Measurements from ENCODE around the gene MMP23B. TPM values are rescaled to one million over a fixed set of nuclear protein-coding genes. Genes with fewer than 3 reads are reported as not detected.

MMP23B gene
- total and polyA plus RNA-seq, 11 donors = 10.4 to 128 (median 59.0) TPM

DNA sequence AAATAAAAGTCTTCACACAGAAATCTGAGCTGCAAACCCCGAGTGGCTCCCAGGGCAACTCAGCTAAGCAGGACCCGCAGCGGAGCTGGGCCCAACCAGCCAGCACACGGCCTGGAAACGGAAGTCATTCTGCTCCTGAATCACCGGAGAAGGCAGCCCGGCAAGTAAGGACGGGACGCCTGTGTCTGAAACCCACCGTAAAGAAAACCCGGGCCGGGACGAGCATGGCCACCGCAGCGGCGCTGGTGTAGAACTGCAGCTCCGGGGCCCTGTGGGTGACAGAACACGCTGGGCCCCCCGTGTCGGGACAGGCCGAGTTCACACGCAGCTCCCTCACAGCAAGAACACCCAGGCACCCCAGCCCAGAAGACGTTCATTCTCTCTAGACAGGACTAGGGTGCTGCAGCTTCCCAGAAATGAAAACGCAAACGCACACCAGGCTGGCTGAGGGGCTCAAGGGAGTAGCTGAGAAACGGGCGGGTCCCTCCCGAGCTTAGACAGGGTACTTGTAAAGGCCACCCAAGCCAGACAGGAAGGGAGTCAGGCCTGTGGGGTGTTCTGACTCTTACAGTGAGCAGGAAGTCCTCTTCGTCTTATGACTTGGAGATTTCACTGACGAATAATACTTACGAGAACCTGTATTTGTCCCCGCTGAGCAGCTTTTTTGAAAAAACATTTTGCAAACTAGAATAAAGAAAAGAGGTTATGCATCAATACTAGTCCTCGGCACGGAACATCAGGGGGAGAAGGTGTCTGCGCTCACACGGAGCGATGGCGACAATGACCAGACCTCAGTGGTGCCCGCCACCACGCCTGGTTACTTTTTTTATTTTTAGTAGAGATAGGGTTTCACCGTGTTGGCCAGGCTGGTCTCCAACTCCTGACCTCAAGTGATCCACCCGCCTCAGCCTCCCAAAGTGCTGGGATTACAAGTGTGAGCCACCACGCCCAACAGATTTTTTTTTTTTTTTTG, 37.8 kb downstream of the MMP23B start:
- ATAC-seq = peak; percentile 65 to 89 (median 72)
- TF ChIP-seq POLR2A (IDR thresholded peaks at IDR 0.05) = no peak
- TF ChIP-seq, protein P1, sequence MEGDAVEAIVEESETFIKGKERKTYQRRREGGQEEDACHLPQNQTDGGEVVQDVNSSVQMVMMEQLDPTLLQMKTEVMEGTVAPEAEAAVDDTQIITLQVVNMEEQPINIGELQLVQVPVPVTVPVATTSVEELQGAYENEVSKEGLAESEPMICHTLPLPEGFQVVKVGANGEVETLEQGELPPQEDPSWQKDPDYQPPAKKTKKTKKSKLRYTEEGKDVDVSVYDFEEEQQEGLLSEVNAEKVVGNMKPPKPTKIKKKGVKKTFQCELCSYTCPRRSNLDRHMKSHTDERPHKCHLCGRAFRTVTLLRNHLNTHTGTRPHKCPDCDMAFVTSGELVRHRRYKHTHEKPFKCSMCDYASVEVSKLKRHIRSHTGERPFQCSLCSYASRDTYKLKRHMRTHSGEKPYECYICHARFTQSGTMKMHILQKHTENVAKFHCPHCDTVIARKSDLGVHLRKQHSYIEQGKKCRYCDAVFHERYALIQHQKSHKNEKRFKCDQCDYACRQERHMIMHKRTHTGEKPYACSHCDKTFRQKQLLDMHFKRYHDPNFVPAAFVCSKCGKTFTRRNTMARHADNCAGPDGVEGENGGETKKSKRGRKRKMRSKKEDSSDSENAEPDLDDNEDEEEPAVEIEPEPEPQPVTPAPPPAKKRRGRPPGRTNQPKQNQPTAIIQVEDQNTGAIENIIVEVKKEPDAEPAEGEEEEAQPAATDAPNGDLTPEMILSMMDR (IDR thresholded peaks at IDR 0.05) = no peak
- peak in 3 of 5 donors; percentile 42 to 62 (median 54) for DNase-seq
- WGBS, 4 donors = 72 to 84% (median 82%) methylated on average over 41 to 43 of the region's 43 CpGs
- no peaks in the 10 kb centered on the region for H3K9me3 ChIP-seq
- peaks cover 0 to 8% (median 0%) of the 10 kb centered on the region in 12 donors for H3K4me1 ChIP-seq
- peak overlapping the region; percentile 21 to 91 (median 79) for H3K27ac ChIP-seq
- H3K36me3 ChIP-seq = peaks cover 0 to 86% (median 69%) of the 10 kb centered on the region in 9 donors
- intact Hi-C loops (cut with DNase I) = no loop called here
- peak overlapping the region in 7 of 12 donors; percentile 15 to 38 (median 26) for H3K4me3 ChIP-seq
- H3K27me3 ChIP-seq = no peaks in the 10 kb centered on the region

DNA sequence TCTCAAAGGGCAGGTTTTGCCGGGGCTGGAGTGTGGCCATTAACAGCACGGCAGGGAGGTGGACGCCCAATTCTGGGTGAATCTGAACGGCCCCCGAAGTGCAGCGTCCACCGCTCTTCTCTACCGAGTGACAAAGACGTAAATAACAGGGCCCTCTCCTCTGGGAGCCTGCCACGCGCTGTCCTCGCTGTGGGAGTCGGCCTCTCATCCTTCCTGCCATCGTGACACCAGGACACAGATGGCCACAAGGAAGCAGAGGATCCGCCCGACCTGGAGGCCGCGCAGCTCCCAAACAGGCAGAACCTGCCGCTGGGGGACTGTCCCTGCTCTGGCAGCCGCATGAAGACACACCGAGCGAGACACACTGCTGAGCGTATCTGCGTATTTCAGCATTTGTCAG, 38.9 kb downstream of the MMP23B start:
- Histone ChIP-seq H3K4me1 (peaks cover 0 to 8% (median 0%) of the 10 kb centered on the region in 12 donors), H3K4me3 (no peak overlapping the region), H3K36me3 (peaks cover 0 to 76% (median 58%) of the 10 kb centered on the region in 9 donors), H3K27me3 (no peaks in the 10 kb centered on the region), H3K9me3 (no peaks in the 10 kb centered on the region), H3K27ac (peak overlapping the region in 6 of 12 donors; percentile 80 to 91 (median 84))
- ATAC-seq = peak in 1 of 4 donors; percentile 10
- intact Hi-C loops (cut with DNase I) = no loop called here
- no peak for DNase-seq
- WGBS, 4 donors = 70 to 81% (median 79%) methylated on average over 24 of the region's 24 CpGs
- TF ChIP-seq, protein P1 (IDR thresholded peaks at IDR 0.05) = no peak
- no peak for TF ChIP-seq POLR2A (IDR thresholded peaks at IDR 0.05)

DNA sequence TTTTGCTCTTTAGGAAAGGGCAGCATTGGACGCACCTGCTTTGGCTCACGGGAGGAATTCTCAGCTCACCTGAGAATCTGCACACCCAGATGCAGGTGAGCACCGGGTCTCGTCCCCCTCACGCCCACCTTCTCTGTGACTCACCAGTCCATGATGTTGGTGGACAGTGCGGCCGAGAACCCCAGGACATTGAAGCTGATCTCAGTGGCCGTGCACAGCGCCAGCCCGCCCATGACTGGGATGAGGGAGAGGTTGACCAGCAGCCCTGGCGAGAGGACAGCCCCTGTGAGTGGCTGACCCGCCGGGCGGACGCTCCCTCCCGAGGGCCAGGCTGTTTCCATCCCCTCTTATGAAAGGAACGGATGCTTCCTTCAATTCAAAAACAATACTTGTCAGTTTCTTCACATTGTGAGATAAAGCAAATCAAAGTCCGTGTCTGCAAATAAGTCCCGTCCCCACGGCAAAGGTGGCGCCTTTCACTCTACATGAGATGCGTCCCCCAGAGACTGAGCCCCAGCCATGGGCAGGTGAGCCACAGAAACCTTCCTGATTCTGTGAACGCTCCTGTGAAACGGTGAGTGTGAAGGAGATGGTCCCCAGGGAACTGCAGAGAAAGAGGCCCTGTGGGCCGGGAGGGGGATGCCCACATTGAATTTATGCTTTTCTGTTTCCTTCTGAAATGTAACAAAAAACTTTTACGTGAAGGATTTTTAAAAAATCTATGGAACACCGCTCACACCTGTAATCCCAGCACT, 39.6 kb downstream of the MMP23B start:
- WGBS, 4 donors = 80 to 93% (median 87%) methylated on average over 27 of the region's 27 CpGs
- peaks cover 0 to 69% (median 51%) of the 10 kb centered on the region in 9 donors for H3K36me3 ChIP-seq
- no peaks in the 10 kb centered on the region for H3K27me3 ChIP-seq
- no peak for TF ChIP-seq POLR2A (IDR thresholded peaks at IDR 0.05)
- TF ChIP-seq, protein P1 (IDR thresholded peaks at IDR 0.05) = no peak
- H3K9me3 ChIP-seq = no peaks in the 10 kb centered on the region
- intact Hi-C loops (cut with DNase I) = no loop called here
- H3K27ac ChIP-seq = peak overlapping the region in 3 of 12 donors; percentile 81 to 91 (median 85)
- ATAC-seq (no peak), DNase-seq (no peak)
- no peak overlapping the region for H3K4me3 ChIP-seq
- H3K4me1 ChIP-seq = peaks cover 0 to 8% (median 0%) of the 10 kb centered on the region in 12 donors

Data from heart left ventricle (tissue), 16 donors.